NT2/D1 (cell line): ENCODE results near the gene NEGR1.

ENCODE experiments used
- DNase-seq: peaks from one replicate; pipeline ENCODE4 v3.0.0-alpha.2; 2011; ENCODE audit warnings: low read depth, low spot score
- H3K27me3 ChIP-seq: 2 replicates; pipeline ENCODE4 v1.6.0; 2011; ENCODE audit warnings: mild to moderate bottlenecking; ENCODE audit not compliant: insufficient read length, insufficient read depth
- H3K36me3 ChIP-seq: 2 replicates; pipeline ENCODE4 v1.6.1; 2011; ENCODE audit warnings: mild to moderate bottlenecking, low read length, mixed read lengths; ENCODE audit not compliant: insufficient read depth, insufficient read length
- H3K4me1 ChIP-seq: 2 replicates; pipeline ENCODE4 v1.5.1; 2011; ENCODE audit not compliant: insufficient read depth, insufficient read length
- H3K4me3 ChIP-seq: 2 replicates; pipeline ENCODE4 v1.5.1; 2011; ENCODE audit warnings: low read depth; ENCODE audit not compliant: insufficient read length
- H3K9ac ChIP-seq: 2 replicates; pipeline ENCODE4 v1.6.0; 2011; ENCODE audit warnings: low read depth; ENCODE audit not compliant: insufficient read length
- H3K9me3 ChIP-seq: 2 replicates; pipeline ENCODE4 v1.5.1; 2011; ENCODE audit warnings: mild to moderate bottlenecking, low read length; ENCODE audit not compliant: insufficient read depth
- SUZ12 ChIP-seq: IDR thresholded peaks from 2 replicates; pipeline ENCODE4 v1.6.1; 2011; ENCODE audit not compliant: insufficient read length, insufficient read depth; ENCODE audit errors: extremely low read depth
- YY1 ChIP-seq: IDR thresholded peaks from 2 replicates; pipeline ENCODE4 v1.6.1; 2011; ENCODE audit not compliant: insufficient read length, insufficient read depth
- ZNF274 ChIP-seq: IDR thresholded peaks from 2 replicates; pipeline ENCODE4 v1.6.1; 2011; ENCODE audit warnings: mild to moderate bottlenecking, low read depth, low read length

The NEGR1 gene

GRCh38 chr1:71638081-71638766 is 644.1 kb downstream of the NEGR1 start:
- H3K4me3 ChIP-seq = no peak overlapping the region
- no peak overlapping the region for H3K9ac ChIP-seq
- H3K4me1 ChIP-seq = no peaks in the 10 kb centered on the region
- TF ChIP-seq ZNF274 (no peak), SUZ12 (no peak), YY1 (no peak)
- no peaks in the 10 kb centered on the region for H3K36me3 ChIP-seq
- no peaks in the 10 kb centered on the region for H3K9me3 ChIP-seq
- no peak for DNase-seq
- H3K27me3 ChIP-seq = no peaks in the 10 kb centered on the region

DNA sequence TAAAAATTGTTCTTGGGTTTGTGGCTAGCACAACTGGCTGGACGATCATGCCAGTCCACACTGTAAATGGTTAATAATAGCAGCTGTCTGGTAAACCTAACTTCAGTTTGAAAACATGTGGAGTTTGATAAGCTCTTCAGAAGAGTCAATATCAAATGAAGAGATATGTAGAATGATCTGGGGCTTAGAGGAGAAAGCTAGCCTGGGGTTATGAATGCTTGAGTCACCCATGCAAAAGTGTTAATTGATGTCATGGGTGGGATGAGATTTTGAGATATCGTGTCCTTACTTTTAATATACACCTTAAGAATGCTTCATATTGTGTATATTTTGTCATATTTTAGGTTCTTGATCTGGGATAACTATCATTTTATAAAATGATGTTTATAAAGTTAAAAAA is 646.8 kb downstream of the NEGR1 start:
- H3K36me3 ChIP-seq = no peaks in the 10 kb centered on the region
- H3K4me1 ChIP-seq = no peaks in the 10 kb centered on the region
- no peak overlapping the region for H3K9ac ChIP-seq
- TF ChIP-seq YY1 (no peak), ZNF274 (no peak), SUZ12 (no peak)
- H3K4me3 ChIP-seq = no peak overlapping the region
- H3K27me3 ChIP-seq = no peaks in the 10 kb centered on the region
- DNase-seq = no peak
- no peaks in the 10 kb centered on the region for H3K9me3 ChIP-seq

DNA sequence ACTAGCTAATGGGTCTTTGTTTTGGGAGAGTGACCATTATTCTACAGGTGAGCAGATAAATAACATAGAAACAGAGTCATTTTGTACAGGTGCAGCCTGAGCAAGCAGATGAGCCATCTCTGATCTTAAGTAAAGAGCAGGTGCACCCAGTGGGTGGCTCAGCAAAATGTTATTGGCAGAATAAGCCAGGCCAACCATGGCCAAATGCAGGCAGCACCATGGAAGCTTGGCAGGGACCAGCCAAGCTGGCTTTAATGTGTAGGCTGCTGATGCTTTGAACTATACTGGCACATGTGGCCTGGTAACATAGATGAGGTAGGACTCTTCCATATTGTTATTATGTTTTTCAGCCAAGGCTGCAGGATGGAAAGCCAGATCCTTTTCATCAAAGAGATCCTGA is 648.2 kb downstream of the NEGR1 start:
- Histone ChIP-seq H3K9me3 (no peaks in the 10 kb centered on the region), H3K4me3 (no peak overlapping the region), H3K4me1 (no peaks in the 10 kb centered on the region), H3K36me3 (no peaks in the 10 kb centered on the region), H3K9ac (no peak overlapping the region), H3K27me3 (no peaks in the 10 kb centered on the region)
- DNase-seq = no peak
- TF ChIP-seq SUZ12 (no peak), YY1 (no peak), ZNF274 (no peak)

GRCh38 chr1:71630073-71630472 is 652.3 kb downstream of the NEGR1 start:
- TF ChIP-seq SUZ12 (no peak), ZNF274 (no peak), YY1 (no peak)
- DNase-seq = no peak
- H3K4me1 ChIP-seq = no peaks in the 10 kb centered on the region

GRCh38 chr1:71625004-71625403 is 657.3 kb downstream of the NEGR1 start:
- Histone ChIP-seq H3K9ac (no peak overlapping the region), H3K9me3 (no peaks in the 10 kb centered on the region), H3K4me1 (no peaks in the 10 kb centered on the region), H3K4me3 (no peak overlapping the region), H3K36me3 (no peaks in the 10 kb centered on the region), H3K27me3 (no peaks in the 10 kb centered on the region)
- no peak for DNase-seq
- TF ChIP-seq SUZ12 = no peak
- TF ChIP-seq ZNF274 = no peak
- no peak for TF ChIP-seq YY1

More at GRCh38 chr1:71630073-71630472, 652.3 kb downstream of the NEGR1 start:
- H3K36me3 ChIP-seq = no peaks in the 10 kb centered on the region
- H3K27me3 ChIP-seq = no peaks in the 10 kb centered on the region
- H3K9me3 ChIP-seq = no peaks in the 10 kb centered on the region
- H3K4me3 ChIP-seq = no peak overlapping the region
- H3K9ac ChIP-seq = no peak overlapping the region

DNA sequence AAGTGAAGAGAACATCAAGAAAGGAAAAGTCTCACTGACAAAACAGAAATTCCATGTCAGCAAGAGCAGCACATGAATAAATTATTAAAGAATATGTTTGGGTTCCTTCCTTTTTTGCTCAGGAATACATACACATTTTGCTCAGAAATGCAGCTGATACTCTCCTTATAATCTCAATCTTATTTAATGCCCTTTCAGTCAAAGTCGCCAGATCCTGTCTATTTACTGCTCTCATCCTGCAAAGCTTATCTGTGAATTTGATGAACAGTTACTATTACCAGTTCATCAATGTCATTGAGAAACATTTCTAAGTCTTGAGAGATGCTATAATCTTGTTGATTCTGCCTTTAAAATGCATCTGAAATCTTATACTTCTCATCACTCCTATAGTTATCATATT is 658.5 kb downstream of the NEGR1 start:
- TF ChIP-seq ZNF274 (no peak), YY1 (no peak)
- H3K4me1 ChIP-seq = no peaks in the 10 kb centered on the region

DNA sequence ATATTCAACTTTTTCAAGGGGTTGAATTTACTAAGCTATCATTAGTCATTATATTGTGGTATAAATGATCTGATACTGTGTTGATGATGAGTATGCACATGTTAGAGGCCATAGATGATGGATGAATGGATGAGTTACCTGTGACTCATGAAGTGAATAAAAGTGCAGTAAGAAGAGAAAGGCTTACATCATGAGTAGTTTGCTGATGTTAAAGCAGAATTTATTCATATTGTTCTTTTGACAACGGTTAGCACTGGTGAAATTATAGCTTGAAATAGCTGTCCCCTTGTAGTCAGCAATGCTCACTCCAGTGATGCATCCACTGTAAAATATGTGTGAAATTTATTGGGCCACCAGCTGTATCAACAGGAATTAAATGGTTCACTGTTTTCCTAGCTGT is 660.6 kb downstream of the NEGR1 start:
- no peak overlapping the region for H3K9ac ChIP-seq
- H3K4me3 ChIP-seq = no peak overlapping the region
- TF ChIP-seq ZNF274 (no peak), SUZ12 (no peak), YY1 (no peak)
- H3K4me1 ChIP-seq = no peaks in the 10 kb centered on the region
- H3K36me3 ChIP-seq = no peaks in the 10 kb centered on the region
- H3K9me3 ChIP-seq = no peaks in the 10 kb centered on the region
- DNase-seq = no peak
- no peaks in the 10 kb centered on the region for H3K27me3 ChIP-seq

More for the DNA sequence above, 658.5 kb downstream of the NEGR1 start:
- Histone ChIP-seq H3K27me3 (no peaks in the 10 kb centered on the region), H3K9ac (no peak overlapping the region), H3K9me3 (no peaks in the 10 kb centered on the region), H3K36me3 (no peaks in the 10 kb centered on the region), H3K4me3 (no peak overlapping the region)
- no peak for DNase-seq
